Stimulated activated CD8-positive, alpha-beta memory T cell treated with anti-CD3 and anti-CD28 coated beads, Interleukin-15, amount 100 ng/mL, for 48 hours (primary cell): ENCODE data around the gene VWF.
"Not testable (repeated sequence)": the region's sequence is repeated elsewhere in the genome, so short reads cannot be mapped to it uniquely, and the experiment has no call there.

Experiments
- DNase-seq, 2 donors: peaks; one replicate each; pipeline ENCODE4 v3.0.0-alpha.2; 2020; ENCODE audit warnings: low read depth in 2 of 2

VWF gene

GRCh38 chr12:6124411-6125309, at the start of gene VWF:
TSS of gene VWF (minus strand) at chr12:6124670. CDS start at chr12:6123196, 1,474 bp downstream.
- DNase-seq = no peak

- no peak for DNase-seq
Measured at GRCh38 chr12:6172862-6173261, 48.4 kb upstream of the VWF start.

GRCh38 chr12:6172086-6172485, 47.6 kb upstream of the VWF start:
- no peak for DNase-seq

- DNase-seq = no peak
Measured at GRCh38 chr12:6171409-6172015, 47.0 kb upstream of the VWF start.

GRCh38 chr12:6167327-6168280, 43.1 kb upstream of the VWF start:
- peak; percentile 71 to 79 for DNase-seq

GRCh38 chr12:6166808-6167207, 42.3 kb upstream of the VWF start:
- DNase-seq = no peak

GRCh38 chr12:6165395-6165794, 40.9 kb upstream of the VWF start:
- no peak for DNase-seq

GRCh38 chr12:6163416-6164060, 39.1 kb upstream of the VWF start:
- DNase-seq = no peak

GRCh38 chr12:6161124-6161882, 36.8 kb upstream of the VWF start:
- no peak for DNase-seq

- not testable (repeated sequence) for DNase-seq
Measured at GRCh38 chr12:6160049-6160649, 35.7 kb upstream of the VWF start.

- not testable (repeated sequence) for DNase-seq
Measured at GRCh38 chr12:6159166-6160011, 34.9 kb upstream of the VWF start.

GRCh38 chr12:6158749-6159148, 34.3 kb upstream of the VWF start:
- no peak for DNase-seq

- no peak for DNase-seq
Measured at GRCh38 chr12:6158255-6158654, 33.8 kb upstream of the VWF start.

- no peak for DNase-seq
Measured at GRCh38 chr12:6157482-6157881, 33.0 kb upstream of the VWF start.

- DNase-seq = no peak
Measured at GRCh38 chr12:6154730-6155459, 30.4 kb upstream of the VWF start.

- DNase-seq = not testable (repeated sequence)
Measured at GRCh38 chr12:6148722-6149121, 24.3 kb upstream of the VWF start.

GRCh38 chr12:6148061-6148460, 23.6 kb upstream of the VWF start:
- DNase-seq = no peak

GRCh38 chr12:6146951-6147350, 22.5 kb upstream of the VWF start:
- no peak for DNase-seq

GRCh38 chr12:6146509-6146908, 22.0 kb upstream of the VWF start:
- no peak for DNase-seq
